Measurements from ENCODE around the gene HOXC12.
A peak's percentile ranks its signal among the peaks of the same experiment; 100 is the strongest.

The HOXC12 gene

GRCh38 chr12:53998110-53998899 lies 43.6 kb downstream of the HOXC12 start:
- DNase-seq, result no peak

- DNase-seq, result no peak
Measured at GRCh38 chr12:53998900-53999236, 44.2 kb downstream of the HOXC12 start.

- DNase-seq, result no peak
Measured at GRCh38 chr12:53999559-54000115, 44.9 kb downstream of the HOXC12 start.

- DNase-seq, result no peak
Measured at GRCh38 chr12:54000116-54001114, 45.7 kb downstream of the HOXC12 start, which contains the start of gene HOXC9. Gene HOXC9, plus strand, starts transcription at chr12:54000161. Its CDS starts 28 bp downstream, at chr12:54000189.

- no peak for DNase-seq
Measured at GRCh38 chr12:54001283-54002187, 46.8 kb downstream of the HOXC12 start.

- no peak for DNase-seq
Measured at GRCh38 chr12:54002278-54002914, 47.7 kb downstream of the HOXC12 start.

GRCh38 chr12:54002915-54003389 lies 48.2 kb downstream of the HOXC12 start:
- no peak for DNase-seq

GRCh38 chr12:54003625-54004024 lies 48.9 kb downstream of the HOXC12 start:
- no peak for DNase-seq

- no peak for DNase-seq
Measured at GRCh38 chr12:54004063-54004840, 49.5 kb downstream of the HOXC12 start.

- DNase-seq, result no peak
Measured at GRCh38 chr12:54004841-54005530, 50.3 kb downstream of the HOXC12 start.

GRCh38 chr12:54005531-54005852 lies 50.8 kb downstream of the HOXC12 start:
- no peak for DNase-seq

- peak; percentile 81 to 82 for DNase-seq
Measured at GRCh38 chr12:54005853-54006558, 51.3 kb downstream of the HOXC12 start.

GRCh38 chr12:54006559-54007220 lies 52.0 kb downstream of the HOXC12 start:
- DNase-seq, result no peak

GRCh38 chr12:54007538-54008259 lies 53.0 kb downstream of the HOXC12 start:
- DNase-seq, result no peak

GRCh38 chr12:54008260-54008552 lies 53.5 kb downstream of the HOXC12 start:
- no peak for DNase-seq
